WTC11 (cell line): ENCODE data around the gene ANKMY1. TPM values are rescaled to one million over a fixed set of nuclear protein-coding genes. Genes with fewer than 3 reads are reported as not detected.

Experiments
- ATAC-seq: fragments of 200-7000 bp; cut with Tn5 transposase; 2 replicates; pipeline ENCODE4 v1.10.0; 2021; ENCODE audit warnings: mild to moderate bottlenecking, moderate library complexity
- CTCF ChIA-PET: fragments of 300-600 bp; sonication (Branson Sonifier 250); formaldehyde crosslinking; loops from one replicate; lab custom pipeline; 2021; ENCODE audit warnings: antibody characterized with exemption; lab: Charles Lee
- POLR2A ChIA-PET: fragments of 350-600 bp; sonication (Branson Sonifier 250); formaldehyde crosslinking; loops from one replicate; lab custom pipeline; 2021; ENCODE audit warnings: antibody characterized with exemption; lab: Charles Lee
- DNase-seq: peaks from one replicate; pipeline ENCODE4 v3.0.0; 2021; ENCODE audit warnings: low spot score
- H3K27ac Mint-ChIP-seq: 2 replicates; pipeline ENCODE4 v1.8.0; 2021; ENCODE audit warnings: mixed read lengths
- H3K27me3 Mint-ChIP-seq: 2 replicates; pipeline ENCODE4 v1.8.0; 2021; ENCODE audit warnings: low read depth, mild to moderate bottlenecking, moderate library complexity, mixed read lengths
- H3K36me3 Mint-ChIP-seq: 2 replicates; pipeline ENCODE4 v1.8.0; 2021; ENCODE audit warnings: mixed read lengths
- H3K4me1 Mint-ChIP-seq: 2 replicates; pipeline ENCODE4 v1.8.0; 2022; ENCODE audit warnings: mixed read lengths
- H3K4me3 Mint-ChIP-seq: 2 replicates; pipeline ENCODE4 v1.8.0; 2021; ENCODE audit warnings: mild to moderate bottlenecking, moderate library complexity, mixed read lengths
- H3K9me3 Mint-ChIP-seq: 2 replicates; pipeline ENCODE4 v1.8.0; 2021; ENCODE audit warnings: mixed read lengths
- AFF4 ChIP-seq: sonication (generic); formaldehyde crosslinking; IDR thresholded peaks from 2 replicates; pipeline ENCODE4 v1.8.1; 2023; ENCODE audit warnings: mild to moderate bottlenecking, missing genetic modification reagents, borderline replicate concordance
- CTCF ChIP-seq: fragments of 200-600 bp; IDR thresholded peaks from 2 replicates; pipeline ENCODE4 v1.8.0; 2022; ENCODE audit warnings: antibody characterized with exemption
- ERG ChIP-seq: fragments of 250-450 bp; sonication (Bioruptor Pico); IDR thresholded peaks from 2 replicates; pipeline ENCODE4 v1.8.0; 2021; ENCODE audit warnings: mild to moderate bottlenecking
- ETV6 ChIP-seq: sonication (generic); formaldehyde crosslinking; IDR thresholded peaks from 2 replicates; pipeline ENCODE4 v1.8.1; 2022; ENCODE audit warnings: mild to moderate bottlenecking, missing genetic modification reagents
- FOXP1 ChIP-seq: sonication (generic); formaldehyde crosslinking; IDR thresholded peaks from 2 replicates; pipeline ENCODE4 v1.8.0; 2022; ENCODE audit warnings: missing genetic modification reagents, mild to moderate bottlenecking, moderate library complexity, borderline replicate concordance
- GRHL2 ChIP-seq: fragments of 250-450 bp; sonication (Bioruptor Pico); IDR thresholded peaks from 2 replicates; pipeline ENCODE4 v1.8.0; 2022; ENCODE audit warnings: mild to moderate bottlenecking, moderate library complexity; ENCODE audit not compliant: insufficient replicate concordance, severe bottlenecking
- HMGXB4 ChIP-seq: sonication (generic); formaldehyde crosslinking; IDR thresholded peaks from 2 replicates; pipeline ENCODE4 v1.8.1; 2023; ENCODE audit warnings: mild to moderate bottlenecking, moderate library complexity, missing genetic modification reagents
- NFATC4 ChIP-seq: fragments of 250-450 bp; sonication (Bioruptor Pico); IDR thresholded peaks from 2 replicates; pipeline ENCODE4 v1.9.0; 2021; ENCODE audit warnings: mild to moderate bottlenecking
- NR2C2 ChIP-seq: sonication (generic); formaldehyde crosslinking; IDR thresholded peaks from 2 replicates; pipeline ENCODE4 v1.8.0; 2022; ENCODE audit warnings: mild to moderate bottlenecking, missing genetic modification reagents
- PREB ChIP-seq: sonication (generic); formaldehyde crosslinking; IDR thresholded peaks from 2 replicates; pipeline ENCODE4 v1.8.1; 2022; ENCODE audit warnings: mild to moderate bottlenecking, missing genetic modification reagents, moderate library complexity, borderline replicate concordance
- SP1 ChIP-seq: sonication (generic); formaldehyde crosslinking; conservative IDR thresholded peaks from 2 replicates; pipeline ENCODE4 v1.8.1; 2022; ENCODE audit warnings: missing genetic modification reagents
- ZBTB43 ChIP-seq: sonication (generic); formaldehyde crosslinking; IDR thresholded peaks from 2 replicates; pipeline ENCODE4 v1.8.1; 2023; ENCODE audit warnings: mild to moderate bottlenecking, missing genetic modification reagents
- ZNF232 ChIP-seq: sonication (generic); formaldehyde crosslinking; IDR thresholded peaks from 2 replicates; pipeline ENCODE4 v1.8.0; 2022; ENCODE audit warnings: mild to moderate bottlenecking, missing genetic modification reagents
- ZNF396 ChIP-seq: fragments of 250-450 bp; sonication (Bioruptor Pico); IDR thresholded peaks from 2 replicates; pipeline ENCODE4 v1.8.0; 2021; ENCODE audit warnings: mild to moderate bottlenecking, moderate library complexity, borderline replicate concordance
- total RNA-seq: library from RNA; stranded (reverse); gene quantifications from 3 replicates; pipeline ENCODE4 v1.2.3, GENCODE V29; 2021

The ANKMY1 gene
- total RNA-seq, 1 experiment from 2014 or later, result 4.6 TPM

- TF ChIP-seq NR2C2 (no peak), HMGXB4 (CRISPR knock-in tag) (no peak), AFF4 (CRISPR knock-in tag) (no peak)
These were observed 44.0 kb upstream of the ANKMY1 start (continued) for GRCh38 chr2:240601831-240602160.

GRCh38 chr2:240601061-240601830 is 43.5 kb upstream of the ANKMY1 start:
- Mint-ChIP-seq H3K9me3 (no peaks in the 10 kb centered on the region), H3K27me3 (no peaks in the 10 kb centered on the region), H3K4me3 (no peak overlapping the region), H3K4me1 (no peaks in the 10 kb centered on the region), H3K36me3 (no peaks in the 10 kb centered on the region), H3K27ac (no peak overlapping the region)
- no peak for DNase-seq
- TF ChIP-seq ERG (CRISPR knock-in tag) (no peak), ZNF396 (CRISPR knock-in tag) (no peak), FOXP1 (CRISPR knock-in tag) (no peak), SP1 (CRISPR knock-in tag) (no peak), NFATC4 (CRISPR knock-in tag) (no peak), AFF4 (CRISPR knock-in tag) (no peak), ETV6 (CRISPR knock-in tag) (no peak), PREB (no peak), ZNF232 (CRISPR knock-in tag) (no peak), ZBTB43 (no peak), CTCF (no peak), GRHL2 (CRISPR knock-in tag) (no peak)
- no peak for ATAC-seq
- CTCF ChIA-PET, result interaction anchor here (1.9 kb wide), 1 partner anchor 22 kb away, joined by 4 read pairs; no protein-coding TSS in a partner anchor
- POLR2A ChIA-PET, result no interaction called here
